Measurements from ENCODE around the gene LBX2. TPM values are rescaled to one million over a fixed set of nuclear protein-coding genes. Genes with fewer than 3 reads are reported as not detected.

LBX2 gene
- total and polyA plus RNA-seq, 3 experiments from 2014 or later, result 0.38 to 0.94 TPM; not detected in 1

- Mint-ChIP-seq H3K36me3 (peaks cover 10 to 33% (median 24%) of the 10 kb centered on the region in 3 donors), H3K27me3 (peaks cover 29 to 62% of the 10 kb centered on the region in 2 donors), H3K4me3 (peak overlapping the region in 5 of 7 donors; percentile 25 to 100 (median 59)), H3K27ac (peak overlapping the region in 2 of 8 donors; percentile 50 to 54), H3K4me1 (peaks cover 44 to 68% (median 64%) of the 10 kb centered on the region in 3 donors), H3K9me3 (peaks cover 0 to 4% (median 0%) of the 10 kb centered on the region in 5 donors)
- Histone ChIP-seq H3K4me3 (ENCODE audit: low read length) (no peak overlapping the region), H3K27me3 (ENCODE audit: insufficient read depth, low read length, poor library complexity, severe bottlenecking) (peaks cover 10% of the 10 kb centered on the region), H3K4me1 (ENCODE audit: insufficient read depth, low read length) (peaks cover 38% of the 10 kb centered on the region), H3K27ac (ENCODE audit: low read depth, low read length) (no peak overlapping the region), H3K9me3 (ENCODE audit: low read length) (no peaks in the 10 kb centered on the region), H3K36me3 (ENCODE audit: insufficient read depth, low read length) (peaks cover 9% of the 10 kb centered on the region)
- DNase-seq, result no peak
- ChIA-PET CTCF (interaction anchor here (1.2 to 2.1 kb wide), 3 partner anchors 10 to 33 kb away, joined by 3 to 6 read pairs (median 4); partner anchors contain the start of genes CCDC142, MRPL53 and TTC31), POLR2A (interaction anchor here (0.9 to 2.4 kb wide), 3 partner anchors 7 to 33 kb away, joined by 3 to 7 read pairs (median 3); partner anchors contain the start of gene MRPL53)
Measured at GRCh38 chr2:74505448-74506246, 6.2 kb upstream of the LBX2 start.

- Mint-ChIP-seq H3K4me1 (peaks cover 44 to 74% (median 64%) of the 10 kb centered on the region in 3 donors), H3K27me3 (peaks cover 34 to 65% of the 10 kb centered on the region in 2 donors), H3K9me3 (peaks cover 0 to 4% (median 0%) of the 10 kb centered on the region in 5 donors), H3K4me3 (peak overlapping the region in 6 of 7 donors; percentile 21 to 73 (median 56)), H3K36me3 (peaks cover 10 to 33% (median 24%) of the 10 kb centered on the region in 3 donors), H3K27ac (peak overlapping the region in 1 of 8 donors; percentile 54)
- Histone ChIP-seq H3K4me3 (ENCODE audit: low read length) (no peak overlapping the region), H3K36me3 (ENCODE audit: insufficient read depth, low read length) (peaks cover 9% of the 10 kb centered on the region), H3K4me1 (ENCODE audit: insufficient read depth, low read length) (peaks cover 38% of the 10 kb centered on the region), H3K27me3 (ENCODE audit: insufficient read depth, low read length, poor library complexity, severe bottlenecking) (peaks cover 10% of the 10 kb centered on the region), H3K27ac (ENCODE audit: low read depth, low read length) (peak overlapping the region; percentile 16), H3K9me3 (ENCODE audit: low read length) (no peaks in the 10 kb centered on the region)
- no peak for DNase-seq
- CTCF ChIA-PET, result interaction anchor here (1.8 to 2.1 kb wide), 3 partner anchors 9 to 27 kb away, joined by 5 to 10 read pairs (median 6); partner anchors contain the start of genes CCDC142 and TTC31
- POLR2A ChIA-PET, result interaction anchor here (1.5 to 2.4 kb wide), 2 partner anchors 8 to 32 kb away, joined by 3 to 7 read pairs; partner anchors contain the start of gene MRPL53
Measured at GRCh38 chr2:74504591-74504990, 5.2 kb upstream of the LBX2 start.

- peaks cover 10 to 33% (median 24%) of the 10 kb centered on the region in 3 donors for H3K36me3 Mint-ChIP-seq
- no peak for DNase-seq
- no peaks in the 10 kb centered on the region for H3K9me3 ChIP-seq (ENCODE audit: low read length)
- H3K27ac ChIP-seq (ENCODE audit: low read depth, low read length), result peak overlapping the region; percentile 64
- H3K27me3 Mint-ChIP-seq, result peaks cover 39 to 69% of the 10 kb centered on the region in 2 donors
- peaks cover 49 to 79% (median 67%) of the 10 kb centered on the region in 3 donors for H3K4me1 Mint-ChIP-seq
- peak overlapping the region in 1 of 8 donors; percentile 57 for H3K27ac Mint-ChIP-seq
- POLR2A ChIA-PET, result interaction anchor here (0.9 to 2.4 kb wide), 5 partner anchors 9 to 31 kb away, joined by 3 to 7 read pairs (median 3); partner anchors contain the start of genes AUP1, DQX1, HTRA2 and MRPL53
- H3K9me3 Mint-ChIP-seq, result peaks cover 0 to 4% (median 0%) of the 10 kb centered on the region in 5 donors
- H3K4me3 ChIP-seq (ENCODE audit: low read length), result peak overlapping the region; percentile 50
- H3K36me3 ChIP-seq (ENCODE audit: insufficient read depth, low read length), result peaks cover 9% of the 10 kb centered on the region
- peak overlapping the region; percentile 72 to 80 (median 76) for H3K4me3 Mint-ChIP-seq
- CTCF ChIA-PET, result interaction anchor here (0.9 to 2.1 kb wide), 5 partner anchors 17 to 28 kb away, joined by 3 to 10 read pairs (median 5); partner anchors contain the start of genes AUP1, CCDC142, HTRA2 and TTC31
- H3K4me1 ChIP-seq (ENCODE audit: insufficient read depth, low read length), result peaks cover 46% of the 10 kb centered on the region
- H3K27me3 ChIP-seq (ENCODE audit: insufficient read depth, low read length, poor library complexity, severe bottlenecking), result peaks cover 15% of the 10 kb centered on the region
Measured at GRCh38 chr2:74503506-74504475, 4.4 kb upstream of the LBX2 start.

DNA sequence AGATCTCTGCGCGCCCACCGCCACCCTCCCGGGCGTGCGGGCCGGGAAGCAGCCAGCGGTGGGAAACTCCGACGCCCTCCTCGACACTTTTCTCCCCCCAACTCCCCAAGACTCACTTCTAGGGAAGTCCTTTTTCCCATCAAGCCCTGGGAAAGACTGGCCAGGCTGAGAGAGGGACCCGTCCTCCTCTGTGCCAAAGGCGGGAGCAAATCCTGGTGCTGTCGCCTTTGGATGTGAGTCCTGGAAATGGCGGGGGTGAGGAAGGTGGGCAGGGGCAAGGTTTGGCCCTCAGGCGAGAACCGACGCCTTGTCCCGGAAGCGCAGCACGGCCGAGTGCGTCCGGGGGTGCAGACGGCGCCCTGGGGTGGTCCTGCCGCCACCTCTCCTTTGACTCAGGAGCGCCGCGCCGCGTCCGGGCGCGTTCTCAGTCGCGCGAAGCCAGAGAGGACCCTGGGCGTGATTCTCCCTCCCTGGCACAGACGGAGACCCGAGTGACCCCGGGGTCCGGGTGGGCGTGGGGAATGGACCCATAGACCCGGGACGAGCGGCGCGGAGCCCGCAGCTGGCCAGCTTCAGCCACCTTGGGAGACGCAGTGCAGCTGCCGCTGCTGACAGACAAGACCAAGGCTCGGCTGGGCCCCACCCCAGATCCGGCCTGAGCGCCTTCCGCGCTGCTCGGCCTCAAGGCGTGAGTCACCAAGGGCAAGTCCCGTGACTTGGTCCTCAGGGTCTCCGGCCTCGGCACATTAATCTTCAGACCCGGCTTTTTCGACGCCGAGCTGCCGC, 3.5 kb upstream of the LBX2 start:
- peaks cover 20% of the 10 kb centered on the region for H3K27me3 ChIP-seq (ENCODE audit: insufficient read depth, low read length, poor library complexity, severe bottlenecking)

GRCh38 chr2:74502147-74502719, 2.8 kb upstream of the LBX2 start:
- peaks cover 9% of the 10 kb centered on the region for H3K36me3 ChIP-seq (ENCODE audit: insufficient read depth, low read length)
- no peak for DNase-seq
- H3K9me3 ChIP-seq (ENCODE audit: low read length), result no peaks in the 10 kb centered on the region
- Mint-ChIP-seq H3K9me3 (peaks cover 0 to 2% (median 0%) of the 10 kb centered on the region in 5 donors), H3K4me1 (peaks cover 51 to 78% (median 60%) of the 10 kb centered on the region in 3 donors), H3K27me3 (peaks cover 41 to 75% of the 10 kb centered on the region in 2 donors), H3K4me3 (peak overlapping the region; percentile 67 to 80 (median 76)), H3K27ac (peak overlapping the region in 3 of 8 donors; percentile 10 to 90 (median 57)), H3K36me3 (peaks cover 7 to 31% (median 21%) of the 10 kb centered on the region in 3 donors)
- CTCF ChIA-PET, result no interaction called here
- POLR2A ChIA-PET, result no interaction called here
- peak overlapping the region; percentile 64 for H3K27ac ChIP-seq (ENCODE audit: low read depth, low read length)
- H3K27me3 ChIP-seq (ENCODE audit: insufficient read depth, low read length, poor library complexity, severe bottlenecking), result peaks cover 20% of the 10 kb centered on the region
- peak overlapping the region; percentile 50 for H3K4me3 ChIP-seq (ENCODE audit: low read length)
- H3K4me1 ChIP-seq (ENCODE audit: insufficient read depth, low read length), result peaks cover 50% of the 10 kb centered on the region

More for the DNA sequence above, 3.5 kb upstream of the LBX2 start:
- peak in 1 of 5 donors; percentile 14 for DNase-seq
- H3K36me3 Mint-ChIP-seq, result peaks cover 9 to 36% (median 24%) of the 10 kb centered on the region in 3 donors
- H3K9me3 ChIP-seq (ENCODE audit: low read length), result no peaks in the 10 kb centered on the region
- peak overlapping the region; percentile 50 for H3K4me3 ChIP-seq (ENCODE audit: low read length)
- CTCF ChIA-PET, result interaction anchor here (0.9 to 2.1 kb wide), 5 partner anchors 16 to 29 kb away, joined by 3 to 10 read pairs (median 5); partner anchors contain the start of genes AUP1, CCDC142, HTRA2 and TTC31
- peaks cover 45 to 75% of the 10 kb centered on the region in 2 donors for H3K27me3 Mint-ChIP-seq
- peaks cover 47% of the 10 kb centered on the region for H3K4me1 ChIP-seq (ENCODE audit: insufficient read depth, low read length)
- POLR2A ChIA-PET, result interaction anchor here (0.5 to 2.4 kb wide), 4 partner anchors 10 to 32 kb away, joined by 3 to 7 read pairs (median 4); partner anchors contain the start of gene DQX1
- peak overlapping the region in 4 of 8 donors; percentile 5 to 66 (median 43) for H3K27ac Mint-ChIP-seq
- H3K4me3 Mint-ChIP-seq, result peak overlapping the region; percentile 67 to 80 (median 76)
- H3K4me1 Mint-ChIP-seq, result peaks cover 50 to 79% (median 65%) of the 10 kb centered on the region in 3 donors
- H3K27ac ChIP-seq (ENCODE audit: low read depth, low read length), result peak overlapping the region; percentile 64
- peaks cover 0 to 4% (median 0%) of the 10 kb centered on the region in 5 donors for H3K9me3 Mint-ChIP-seq
- H3K36me3 ChIP-seq (ENCODE audit: insufficient read depth, low read length), result peaks cover 9% of the 10 kb centered on the region

GRCh38 chr2:74501335-74502071, 2.1 kb upstream of the LBX2 start:
- Mint-ChIP-seq H3K27ac (peak overlapping the region in 1 of 8 donors; percentile 57), H3K9me3 (peaks cover 0 to 2% (median 0%) of the 10 kb centered on the region in 5 donors), H3K36me3 (peaks cover 4 to 24% (median 19%) of the 10 kb centered on the region in 3 donors), H3K27me3 (peaks cover 40 to 71% of the 10 kb centered on the region in 2 donors), H3K4me3 (peak overlapping the region in 6 of 7 donors; percentile 67 to 77 (median 74)), H3K4me1 (peaks cover 44 to 70% (median 53%) of the 10 kb centered on the region in 3 donors)
- ChIA-PET CTCF (interaction anchor here (0.6 to 1.5 kb wide), 3 partner anchors 9 to 16 kb away, joined by 3 to 5 read pairs (median 3); partner anchors contain the start of gene TLX2), POLR2A (interaction anchor here (0.6 kb wide), 2 partner anchors 26 to 28 kb away, joined by 4 read pairs; partner anchors contain the start of gene HTRA2)
- Histone ChIP-seq H3K9me3 (ENCODE audit: low read length) (no peaks in the 10 kb centered on the region), H3K4me1 (ENCODE audit: insufficient read depth, low read length) (peaks cover 43% of the 10 kb centered on the region), H3K27me3 (ENCODE audit: insufficient read depth, low read length, poor library complexity, severe bottlenecking) (peaks cover 20% of the 10 kb centered on the region), H3K36me3 (ENCODE audit: insufficient read depth, low read length) (peaks cover 9% of the 10 kb centered on the region), H3K27ac (ENCODE audit: low read depth, low read length) (no peak overlapping the region), H3K4me3 (ENCODE audit: low read length) (no peak overlapping the region)
- DNase-seq, result no peak

Data from CD8-positive, alpha-beta memory T cell (primary cell).